HG02943 (cell line): ENCODE measurements around the gene FN3K.
"Not testable (repeated sequence)": the region's sequence is repeated elsewhere in the genome, so short reads cannot be mapped to it uniquely, and the experiment has no call there.

Experiments used
- ATAC-seq: cut with Tn5 transposase; IDR thresholded peaks from one replicate; pipeline ENCODE4 v1.9.1; 2021; ENCODE audit warnings: mild to moderate bottlenecking, low read depth, moderate library complexity; ENCODE audit not compliant: unreplicated experiment

The FN3K gene

GRCh38 chr17:82732118-82732743 is 3.2 kb upstream of the FN3K start:
- no peak for ATAC-seq

GRCh38 chr17:82736511-82737185 is 1.2 kb downstream of the FN3K start:
- no peak for ATAC-seq

- ATAC-seq: no peak
These were observed 2.8 kb downstream of the FN3K start for GRCh38 chr17:82737967-82738877.

GRCh38 chr17:82740906-82741759 is 5.7 kb downstream of the FN3K start:
- ATAC-seq: no peak

GRCh38 chr17:82743344-82744219 is 8.2 kb downstream of the FN3K start:
- ATAC-seq: no peak

GRCh38 chr17:82744736-82745135 is 9.3 kb downstream of the FN3K start:
- ATAC-seq: not testable (repeated sequence)

GRCh38 chr17:82745524-82745923 is 10.1 kb downstream of the FN3K start:
- ATAC-seq: no peak

GRCh38 chr17:82748756-82749155 is 13.3 kb downstream of the FN3K start:
- ATAC-seq: no peak

- no peak for ATAC-seq
These were observed 15.0 kb downstream of the FN3K start for GRCh38 chr17:82750241-82750908.

- ATAC-seq: no peak
These were observed 15.8 kb downstream of the FN3K start for GRCh38 chr17:82751171-82751570.

GRCh38 chr17:82751571-82752370 is 16.4 kb downstream of the FN3K start, which contains the start of gene TBCD:
Gene TBCD (plus strand): TSS chr17:82752065. CDS start chr17:82752194, 129 bp downstream.
- ATAC-seq: peak; percentile 65

GRCh38 chr17:82752371-82753200 is 17.2 kb downstream of the FN3K start:
- ATAC-seq: peak; percentile 15

- no peak for ATAC-seq
These were observed 17.7 kb downstream of the FN3K start for GRCh38 chr17:82753201-82753464.

GRCh38 chr17:82754297-82755208 is 19.1 kb downstream of the FN3K start:
- ATAC-seq: no peak

GRCh38 chr17:82756166-82756565 is 20.8 kb downstream of the FN3K start:
- ATAC-seq: no peak

GRCh38 chr17:82765371-82765770 is 30.0 kb downstream of the FN3K start:
- no peak for ATAC-seq
